HepG2 (cell line): ENCODE data around the gene SMYD1. TPM values are rescaled to one million over a fixed set of nuclear protein-coding genes. Genes with fewer than 3 reads are reported as not detected.

Experiments used
- MNT ChIP-seq: fragments of 450-650 bp; IDR thresholded peaks from 2 replicates; pipeline ENCODE4 v1.6.1; 2016
- ZFX ChIP-seq: sonication (generic); formaldehyde crosslinking; IDR thresholded peaks from 2 replicates; pipeline ENCODE4 v1.4.0; 2020; ENCODE audit warnings: mild to moderate bottlenecking, low read depth, missing genetic modification reagents, moderate library complexity
- microRNA-seq: library from miRNA; unstranded; fragments of <30 nt; microRNA quantifications from one replicate; pipeline ENCODE4, GENCODE V29; 2020
- polyA plus RNA-seq, 8 experiments: library from polyadenylated mRNA; depleted of rRNA in 3 of 8; stranded (reverse) in 7 of 8; unstranded in 1 of 8; fragments of >200 nt; fragmentation: Illumina TruSeq in 4 of 8; extraction: Trizol in 4 of 8; gene quantifications; 2 replicates each; pipeline versions ENCODE4 v1.2.1 to v1.2.3, GENCODE V29; 2011 to 2016; ENCODE audit warnings: low read depth in 4 of 8, missing spikeins in 1 of 8, mixed read lengths in 1 of 8; ENCODE audit not compliant: insufficient read depth in 1 of 8
- small RNA-seq, 3 experiments: library from RNA; depleted of rRNA; stranded (forward); fragments of <200 nt; gene quantifications; one replicate each; pipeline ENCODE3, GENCODE V24; 2012; ENCODE audit warnings: low read depth in 2 of 3, low replicate concordance in 1 of 3; ENCODE audit not compliant: insufficient read length in 3 of 3, insufficient read depth in 2 of 3
- total RNA-seq, 5 experiments: library from RNA; depleted of rRNA; stranded (reverse); fragments of >200 nt; fragmentation: Illumina TruSeq; extraction: Trizol; gene quantifications; 2 replicates each; pipeline ENCODE4 v1.2.3, GENCODE V29; 2016; ENCODE audit warnings: low read depth in 1 of 5
- TF ChIP-seq, protein P1 (sequence below): sonication (generic); formaldehyde crosslinking; IDR thresholded peaks from 2 replicates; pipeline ENCODE4 v1.4.0; 2020; ENCODE audit warnings: low read depth, missing genetic modification reagents

SMYD1 gene
- total and polyA plus RNA-seq, 2 of the 13 experiments (the other 11 are each of a cell fraction or from before 2014, with no cell fraction given), result not detected

- TF ChIP-seq MNT (peak; percentile 69), ZFX (0 out of 2 replicates have a peak, but pooled peaks have one; percentile 7)
- TF ChIP-seq, protein P1, sequence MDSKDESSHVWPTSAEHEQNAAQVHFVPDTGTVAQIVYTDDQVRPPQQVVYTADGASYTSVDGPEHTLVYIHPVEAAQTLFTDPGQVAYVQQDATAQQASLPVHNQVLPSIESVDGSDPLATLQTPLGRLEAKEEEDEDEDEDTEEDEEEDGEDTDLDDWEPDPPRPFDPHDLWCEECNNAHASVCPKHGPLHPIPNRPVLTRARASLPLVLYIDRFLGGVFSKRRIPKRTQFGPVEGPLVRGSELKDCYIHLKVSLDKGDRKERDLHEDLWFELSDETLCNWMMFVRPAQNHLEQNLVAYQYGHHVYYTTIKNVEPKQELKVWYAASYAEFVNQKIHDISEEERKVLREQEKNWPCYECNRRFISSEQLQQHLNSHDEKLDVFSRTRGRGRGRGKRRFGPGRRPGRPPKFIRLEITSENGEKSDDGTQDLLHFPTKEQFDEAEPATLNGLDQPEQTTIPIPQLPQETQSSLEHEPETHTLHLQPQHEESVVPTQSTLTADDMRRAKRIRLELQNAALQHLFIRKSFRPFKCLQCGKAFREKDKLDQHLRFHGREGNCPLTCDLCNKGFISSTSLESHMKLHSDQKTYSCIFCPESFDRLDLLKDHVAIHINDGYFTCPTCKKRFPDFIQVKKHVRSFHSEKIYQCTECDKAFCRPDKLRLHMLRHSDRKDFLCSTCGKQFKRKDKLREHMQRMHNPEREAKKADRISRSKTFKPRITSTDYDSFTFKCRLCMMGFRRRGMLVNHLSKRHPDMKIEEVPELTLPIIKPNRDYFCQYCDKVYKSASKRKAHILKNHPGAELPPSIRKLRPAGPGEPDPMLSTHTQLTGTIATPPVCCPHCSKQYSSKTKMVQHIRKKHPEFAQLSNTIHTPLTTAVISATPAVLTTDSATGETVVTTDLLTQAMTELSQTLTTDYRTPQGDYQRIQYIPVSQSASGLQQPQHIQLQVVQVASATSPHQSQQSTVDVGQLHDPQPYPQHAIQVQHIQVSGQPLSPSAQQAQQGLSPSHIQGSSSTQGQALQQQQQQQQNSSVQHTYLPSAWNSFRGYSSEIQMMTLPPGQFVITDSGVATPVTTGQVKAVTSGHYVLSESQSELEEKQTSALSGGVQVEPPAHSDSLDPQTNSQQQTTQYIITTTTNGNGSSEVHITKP (CRISPR knock-in tag), result no peak
These were observed 94.0 kb downstream of the SMYD1 start (continued) for GRCh38 chr2:88161446-88162244.

Small RNAs within 50 kb of the gene (microRNA-seq; reads per million reads assigned to microRNA genes)
- not detected for gene MIR4780

Small RNAs within 50 kb of the gene (small RNA-seq; reads per million reads assigned to genes)
- gene MIR4780, result 0 reads per million in 3 experiments

Other genes starting within 250 kb of the SMYD1 start
- 2.0 and 2.8 TPM in 2 replicates for gene RGPD2, start 242.0 kb upstream of the SMYD1 start, total RNA-seq (2016; rRNA removed; fragmentation: Illumina TruSeq; extraction: Trizol)
- gene RGPD2, start 242.0 kb upstream of the SMYD1 start, polyA plus RNA-seq (2011; rRNA removed), result 0.57 and 0.68 TPM in 2 replicates
- 6.8 TPM in 1 of 2 replicates, not detected in the other for gene RNU2-63P, start 51.3 kb upstream of the SMYD1 start, total RNA-seq (2016; rRNA removed; fragmentation: Illumina TruSeq; extraction: Trizol)
- gene RNU2-63P, start 51.3 kb upstream of the SMYD1 start, polyA plus RNA-seq (2011; rRNA removed), result not detected in 2 replicates
- 6.5 and 10.0 TPM in 2 replicates for gene KRCC1, start 12.0 kb upstream of the SMYD1 start, total RNA-seq (2016; rRNA removed; fragmentation: Illumina TruSeq; extraction: Trizol)
- gene KRCC1, start 12.0 kb upstream of the SMYD1 start, polyA plus RNA-seq (2011; rRNA removed), result 5.3 and 7.7 TPM in 2 replicates
- gene FABP1, start 60.2 kb downstream of the SMYD1 start, total RNA-seq (2016; rRNA removed; fragmentation: Illumina TruSeq; extraction: Trizol), result 644 and 930 TPM in 2 replicates
- 1,478 and 1,608 TPM in 2 replicates for gene FABP1, start 60.2 kb downstream of the SMYD1 start, polyA plus RNA-seq (2011; rRNA removed)
- not detected in 2 replicates for gene THNSL2, start 102.5 kb downstream of the SMYD1 start, total RNA-seq (2016; rRNA removed; fragmentation: Illumina TruSeq; extraction: Trizol)
- gene THNSL2, start 102.5 kb downstream of the SMYD1 start, polyA plus RNA-seq (2011; rRNA removed), result not detected in 2 replicates